ENCODE measurements around the gene PREX1.

GRCh38 chr20:48635791-48636267 lies 192.0 kb downstream of the PREX1 start:
- TF ChIP-seq CTCF (IDR thresholded peaks at IDR 0.05) (peak; percentile 90), EP300 (IDR thresholded peaks at IDR 0.05; ENCODE audit: borderline replicate concordance in 1 of 2, low read depth in 1 of 2, low read length in 1 of 2) (no peak), FOSL2 (IDR thresholded peaks at IDR 0.05; ENCODE audit: borderline replicate concordance, low read depth) (no peak), JUND (IDR thresholded peaks at IDR 0.05) (no peak), USF2 (IDR thresholded peaks at IDR 0.05; ENCODE audit: borderline replicate concordance, low read depth, low read length) (no peak), RCOR1 (IDR thresholded peaks at IDR 0.05; ENCODE audit: low read length) (no peak), MAX (IDR thresholded peaks at IDR 0.05; ENCODE audit: low read depth) (no peak), EZH2phosphoT487 (IDR thresholded peaks at IDR 0.05; ENCODE audit: borderline replicate concordance, low read depth) (no peak)
